GM06990 (cell line): Measurements from ENCODE around the gene STK35.

Experiments used
- DNase-seq: peaks from one replicate; pipeline ENCODE4 v3.0.0-alpha.2; 2011; ENCODE audit not compliant: insufficient read length; ENCODE audit errors: extremely low read depth
- H3K27me3 ChIP-seq: replicated peaks from 2 replicates; pipeline ENCODE4 v1.6.0; 2011; ENCODE audit warnings: low read length; ENCODE audit not compliant: control insufficient read depth, insufficient read depth
- H3K36me3 ChIP-seq: 2 replicates; pipeline ENCODE4 v1.5.1; 2011; ENCODE audit warnings: low read length; ENCODE audit not compliant: control insufficient read depth, insufficient read depth
- H3K4me3 ChIP-seq: replicated peaks from 2 replicates; pipeline ENCODE4 v1.5.1; 2011; ENCODE audit warnings: low read depth, mild to moderate bottlenecking, control low read depth, low read length
- CTCF ChIP-seq: IDR thresholded peaks from 2 replicates; pipeline ENCODE4 v1.5.1; 2011; ENCODE audit warnings: low read length, control low read depth, mild to moderate bottlenecking, inconsistent platforms; ENCODE audit not compliant: insufficient read depth, poor library complexity, severe bottlenecking

Gene STK35

DNA sequence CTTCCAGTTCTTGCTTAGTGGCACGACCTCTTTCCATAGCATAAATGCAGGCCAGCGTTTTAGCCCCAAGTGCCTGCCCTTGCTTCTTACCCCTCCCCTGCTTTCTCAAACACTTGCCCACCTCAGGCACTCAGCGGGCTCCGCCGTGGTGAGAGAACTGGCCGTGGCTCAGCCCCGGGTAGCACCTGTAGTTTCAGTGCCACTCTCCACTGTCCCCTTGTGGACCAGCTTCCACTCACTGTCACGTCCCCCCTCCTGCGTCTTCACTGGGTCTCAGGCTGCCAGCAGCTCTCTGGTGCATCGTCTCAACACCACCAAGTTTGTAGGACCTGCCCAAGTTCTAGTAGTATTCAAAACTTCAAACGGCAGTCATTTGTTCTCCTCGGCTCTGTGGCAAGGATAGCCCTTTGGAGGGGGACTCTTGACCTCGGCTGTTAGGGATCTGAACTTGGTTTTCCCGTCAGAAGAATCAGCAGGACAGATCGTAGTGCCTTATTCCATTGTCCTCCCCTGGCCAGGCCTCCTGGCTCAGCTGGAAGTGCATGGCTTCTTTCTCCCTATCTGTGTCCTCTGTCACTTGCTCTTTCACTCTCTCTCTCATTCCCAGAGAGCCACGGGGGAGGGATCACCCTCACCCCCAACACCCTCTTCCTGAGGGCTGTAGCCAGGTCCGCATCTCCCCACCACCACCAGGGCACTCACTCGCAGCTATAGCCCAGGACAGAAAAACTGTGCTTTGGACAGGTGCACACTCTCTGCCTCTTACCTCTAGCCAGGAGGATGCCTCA lies 44.6 kb downstream of the STK35 start:
- H3K4me3 ChIP-seq: no peak overlapping the region
- no peak for TF ChIP-seq CTCF
- DNase-seq: no peak
- H3K36me3 ChIP-seq: peaks cover 11% of the 10 kb centered on the region
- H3K27me3 ChIP-seq: no peaks in the 10 kb centered on the region

GRCh38 chr20:2149507-2149906 lies 47.9 kb downstream of the STK35 start:
- no peak for DNase-seq
- H3K27me3 ChIP-seq: no peaks in the 10 kb centered on the region
- H3K4me3 ChIP-seq: no peak overlapping the region
- peaks cover 6% of the 10 kb centered on the region for H3K36me3 ChIP-seq
- TF ChIP-seq CTCF: no peak

GRCh38 chr20:2150660-2151059 lies 49.0 kb downstream of the STK35 start:
- no peak for TF ChIP-seq CTCF
- Histone ChIP-seq H3K4me3 (no peak overlapping the region), H3K27me3 (no peaks in the 10 kb centered on the region), H3K36me3 (peaks cover 2% of the 10 kb centered on the region)
- no peak for DNase-seq

DNA sequence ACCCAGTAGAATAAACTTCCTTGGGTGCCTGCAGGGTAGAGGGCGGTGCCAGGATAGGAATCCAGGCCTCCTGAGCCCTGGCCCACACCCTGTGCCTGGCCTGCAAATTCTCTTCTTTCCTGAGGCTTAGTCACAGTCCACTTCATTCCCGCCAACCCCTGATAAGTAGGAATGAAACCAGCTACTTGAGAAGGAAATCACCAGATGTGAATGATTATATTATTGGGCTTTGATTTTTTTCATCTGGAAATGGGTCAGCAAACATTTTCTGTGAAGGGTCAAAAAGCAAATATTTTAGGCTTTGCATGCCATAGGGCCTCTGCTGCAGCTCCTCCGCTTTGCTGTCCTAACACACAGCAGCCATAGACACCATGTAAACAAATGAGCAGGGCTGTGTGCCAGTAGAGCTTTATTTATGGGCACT lies 50.2 kb downstream of the STK35 start:
- Histone ChIP-seq H3K36me3 (no peaks in the 10 kb centered on the region), H3K4me3 (no peak overlapping the region), H3K27me3 (no peaks in the 10 kb centered on the region)
- no peak for DNase-seq
- TF ChIP-seq CTCF: no peak

GRCh38 chr20:2152317-2152716 lies 50.7 kb downstream of the STK35 start:
- TF ChIP-seq CTCF: no peak
- H3K27me3 ChIP-seq: no peaks in the 10 kb centered on the region
- no peak overlapping the region for H3K4me3 ChIP-seq
- no peak for DNase-seq
- H3K36me3 ChIP-seq: no peaks in the 10 kb centered on the region

DNA sequence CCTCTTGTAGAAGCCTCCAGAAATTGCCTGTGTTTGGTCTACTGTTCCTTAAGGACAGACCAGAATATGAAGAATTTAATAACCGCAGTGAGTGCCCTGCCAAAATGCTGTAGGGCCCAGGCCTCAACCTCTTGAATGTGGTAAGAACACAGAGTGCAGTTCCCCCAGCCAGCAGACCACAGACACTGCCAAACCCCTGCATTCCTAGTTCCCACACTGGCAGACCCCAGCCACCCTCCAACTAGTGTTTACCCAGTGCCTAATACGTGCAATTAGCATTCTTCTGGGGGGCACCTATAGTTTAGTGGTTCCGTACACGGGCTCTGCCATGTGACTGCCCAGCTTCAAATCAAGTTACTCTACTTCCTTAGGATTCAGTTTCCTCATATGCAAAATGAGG lies 51.7 kb downstream of the STK35 start:
- H3K27me3 ChIP-seq: no peaks in the 10 kb centered on the region
- TF ChIP-seq CTCF: no peak
- no peak overlapping the region for H3K4me3 ChIP-seq
- DNase-seq: no peak
- H3K36me3 ChIP-seq: no peaks in the 10 kb centered on the region
